ENCODE results near the gene NPAS3. TPM values are rescaled to one million over a fixed set of nuclear protein-coding genes. Genes with fewer than 3 reads are reported as not detected.

NPAS3 gene
- total and polyA plus RNA-seq, 2 donors (not counting 3 experiments of a cell fraction or from before 2014, with no cell fraction given) = 0.10 to 0.13 TPM

GRCh38 chr14:33767586-33768457, 829.1 kb downstream of the NPAS3 start:
- dilution Hi-C loops (cut with MboI; ENCODE audit: extremely low pct_ligation_motif_present, low sequenced_read_pairs) (no loop called here), intact Hi-C loops (cut with micrococcal nuclease) (loop anchor here (2.0 to 10.0 kb wide), 2 partner anchors 203 to 293 kb away; no protein-coding TSS in a partner anchor)
- H2AFZ ChIP-seq (ENCODE audit: low read depth, low read length) = peak overlapping the region; percentile 67
- BruUV-seq (replicated peaks) = no TSS peak
- ChIA-PET CTCF (interaction anchor here (0.8 to 2.8 kb wide), 5 partner anchors 15 to 203 kb away, joined by 3 to 14 read pairs (median 3); no protein-coding TSS in a partner anchor), POLR2A (no interaction called here)
- no peaks in the 10 kb centered on the region for H3K9me1 ChIP-seq (replicated peaks; ENCODE audit: control insufficient read depth, extremely low read depth, insufficient read depth, low read length)
- DNase-seq (ENCODE audit: low read depth, low spot score) (peak; percentile 63), FAIRE-seq (peak; percentile 63)
- no peaks in the 10 kb centered on the region for H3K27me3 ChIP-seq (ENCODE audit: control insufficient read depth in 2 of 2, insufficient read depth in 2 of 2, low read length in 2 of 2)
- H3K9me3 ChIP-seq (replicated peaks; ENCODE audit: control insufficient read depth, insufficient read depth, low read length) = no peaks in the 10 kb centered on the region
- peaks cover 26% of the 10 kb centered on the region for H3K4me1 ChIP-seq (ENCODE audit: control insufficient read depth, extremely low read depth, insufficient read depth, low read length)
- peak overlapping the region; percentile 29 for H3K9ac ChIP-seq (replicated peaks; ENCODE audit: extremely low read depth, insufficient read depth, low read length)
- H4K20me1 ChIP-seq (replicated peaks; ENCODE audit: control insufficient read depth, extremely low read depth, insufficient read depth, low read length) = no peaks in the 10 kb centered on the region
- peak overlapping the region; percentile 25 for H3K4me2 ChIP-seq (ENCODE audit: insufficient read depth, low read length)
- peak overlapping the region; percentile 60 for H3K27ac ChIP-seq (ENCODE audit: insufficient read depth, low read depth, low read length)
- no peak overlapping the region for H3K4me3 ChIP-seq (replicated peaks in 1 of 3; ENCODE audit: insufficient read depth in 1 of 3, low read depth in 1 of 3, low read length in 3 of 3)
- no peak for TF ChIP-seq MYC (IDR thresholded peaks at IDR 0.05; ENCODE audit: low read depth, low read length)
- TF ChIP-seq POLR2AphosphoS5 (IDR thresholded peaks at IDR 0.05; ENCODE audit: insufficient read depth, low read depth, low read length) = no peak
- TF ChIP-seq, protein P1, sequence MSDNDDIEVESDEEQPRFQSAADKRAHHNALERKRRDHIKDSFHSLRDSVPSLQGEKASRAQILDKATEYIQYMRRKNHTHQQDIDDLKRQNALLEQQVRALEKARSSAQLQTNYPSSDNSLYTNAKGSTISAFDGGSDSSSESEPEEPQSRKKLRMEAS (IDR thresholded peaks at IDR 0.05; ENCODE audit: insufficient read depth, insufficient read length) = no peak
- no peak for TF ChIP-seq JUN (IDR thresholded peaks at IDR 0.05; ENCODE audit: borderline replicate concordance, insufficient read depth, insufficient read length, low read depth)
- no peak for TF ChIP-seq CTCF (IDR thresholded peaks at IDR 0.05; ENCODE audit: extremely low read depth in 1 of 2, insufficient read depth in 1 of 2, low read depth in 1 of 2, low read length in 2 of 2)
- no peak for TF ChIP-seq POLR2A (IDR thresholded peaks at IDR 0.05; ENCODE audit: low read depth, low read length)
- no peak for TF ChIP-seq EZH2 (IDR thresholded peaks at IDR 0.05; ENCODE audit: borderline replicate concordance, low read depth, low read length, severe bottlenecking)
- TF ChIP-seq GATA2 (IDR thresholded peaks at IDR 0.05; ENCODE audit: insufficient read depth, insufficient read length, low read depth, low read length) = no peak
- TF ChIP-seq FOS (IDR thresholded peaks at IDR 0.05; ENCODE audit: borderline replicate concordance, insufficient read depth, low read length) = no peak
- H3K36me3 ChIP-seq (ENCODE audit: control insufficient read depth in 2 of 2, extremely low read depth in 1 of 2, insufficient read depth in 2 of 2, low read length in 2 of 2) = no peaks in the 10 kb centered on the region
- H3K79me2 ChIP-seq (ENCODE audit: control insufficient read depth, insufficient read depth, low read length) = no peaks in the 10 kb centered on the region

Data from endothelial cell of umbilical vein (primary cell).